ENCODE measurements around the gene GHRH.

GRCh38 chr20:37285664-37286374 lies 24.2 kb upstream of the GHRH start:
- TF ChIP-seq CTCF (IDR thresholded peaks at IDR 0.05), result no peak
- TF ChIP-seq EZH2 (IDR thresholded peaks at IDR 0.05; ENCODE audit: borderline replicate concordance, insufficient read depth, low read depth, low read length, poor library complexity, severe bottlenecking), result no peak
